Raji (cell line): Measurements from ENCODE around the gene UBA1.

Experiments used
- POLR2A ChIP-seq: IDR thresholded peaks from 2 replicates; pipeline ENCODE4 v1.6.1; 2011; ENCODE audit warnings: low read depth, low read length, control low read depth; ENCODE audit not compliant: insufficient read depth

Gene UBA1

DNA sequence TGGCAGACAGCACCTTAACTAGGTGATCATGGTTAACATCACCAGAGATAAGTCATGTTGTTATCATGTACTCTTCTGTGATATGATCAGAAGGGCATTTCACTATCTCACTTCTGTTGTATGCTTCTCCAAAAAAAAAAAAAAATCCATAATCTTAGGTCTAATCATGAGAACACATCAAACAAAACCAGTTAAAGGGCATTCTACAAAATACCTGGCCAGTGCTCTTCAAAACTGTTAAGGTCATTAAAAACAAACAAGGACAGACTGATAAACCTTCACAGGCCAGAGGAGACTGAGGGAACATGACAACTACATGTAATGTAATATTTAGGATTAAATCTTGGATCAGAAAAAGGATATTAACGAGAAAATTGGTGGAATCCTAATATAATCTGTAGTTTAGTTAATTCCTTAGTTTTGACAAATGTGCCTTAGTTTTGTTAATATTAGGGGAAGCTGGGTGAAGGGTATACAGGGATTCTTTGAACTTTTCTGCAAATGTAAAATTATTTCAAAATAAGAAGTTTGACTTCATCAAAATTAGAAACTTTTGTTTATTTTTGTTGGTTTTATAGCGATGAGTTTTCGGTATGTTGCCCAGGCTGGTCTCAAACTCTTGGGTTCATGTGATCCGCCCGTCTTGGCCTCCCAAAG lies 30.6 kb upstream of the UBA1 start:
- no peak for TF ChIP-seq POLR2A

- TF ChIP-seq POLR2A: no peak
These were observed 29.2 kb upstream of the UBA1 start for GRCh38 chrX:47164420-47164819.

DNA sequence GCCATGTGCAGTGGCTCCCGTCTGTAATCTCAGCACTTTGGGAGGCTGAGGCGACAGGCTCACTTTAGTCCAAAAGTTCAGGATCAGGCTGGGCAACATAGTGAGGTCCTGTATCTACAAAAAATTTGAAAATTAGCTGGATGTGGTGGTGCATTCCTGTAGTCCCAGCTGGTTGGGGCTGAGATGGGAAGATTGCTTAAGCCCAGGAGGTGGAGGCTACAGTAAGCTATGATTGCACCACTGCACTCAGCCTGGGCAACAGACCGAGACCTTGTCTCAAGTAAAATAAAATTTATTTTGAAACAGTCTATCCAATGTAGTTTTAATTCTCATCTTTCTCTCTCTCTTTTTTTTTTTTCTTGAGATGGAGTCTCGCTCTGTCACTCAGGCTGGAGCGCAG lies 27.5 kb upstream of the UBA1 start:
- TF ChIP-seq POLR2A: no peak

DNA sequence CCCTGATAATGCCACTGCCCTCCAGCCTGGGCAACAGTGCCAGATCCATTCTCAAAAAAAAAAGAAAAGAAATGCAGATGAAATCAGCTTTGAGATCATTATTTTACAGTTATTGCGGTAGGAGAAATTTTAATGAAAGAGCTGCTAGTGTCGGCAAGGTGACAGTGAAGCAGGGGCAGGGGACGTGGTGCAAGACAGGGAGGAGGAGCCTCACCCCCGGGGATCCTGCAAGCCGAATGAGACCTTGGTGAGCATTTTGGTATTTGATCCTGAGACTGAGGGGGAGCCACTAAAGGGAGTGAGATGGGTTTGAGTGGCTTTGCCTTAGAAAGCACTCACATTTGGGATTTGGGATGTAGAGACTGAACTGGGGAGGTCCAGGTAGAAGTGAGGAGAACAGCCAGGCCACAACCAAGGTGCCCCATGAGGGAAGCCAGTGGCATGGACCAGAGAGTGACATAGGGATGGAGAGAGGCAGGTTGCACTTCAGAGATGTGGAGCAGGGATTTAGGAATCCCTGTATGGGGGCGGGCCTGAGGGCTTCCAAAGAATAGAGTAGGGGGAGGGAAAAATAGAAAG lies 25.0 kb upstream of the UBA1 start:
- no peak for TF ChIP-seq POLR2A

DNA sequence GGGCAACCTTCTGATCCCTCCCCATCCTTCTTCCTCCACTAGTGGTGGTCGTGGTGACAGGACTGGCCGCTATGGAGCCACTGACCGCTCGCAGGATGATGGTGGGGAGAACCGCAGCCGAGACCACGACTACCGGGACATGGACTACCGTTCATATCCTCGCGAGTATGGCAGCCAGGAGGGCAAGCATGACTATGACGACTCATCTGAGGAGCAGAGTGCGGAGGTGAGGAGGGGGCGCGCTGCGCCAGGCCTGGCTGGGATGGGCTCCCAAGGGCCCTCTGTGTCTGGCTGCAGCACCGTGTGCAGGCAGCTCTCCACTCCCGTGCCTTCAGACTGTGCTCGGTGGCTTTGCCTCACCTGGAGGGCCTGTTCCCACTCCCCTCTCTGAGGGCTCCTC lies 24.4 kb upstream of the UBA1 start:
- no peak for TF ChIP-seq POLR2A

- no peak for TF ChIP-seq POLR2A
These were observed 23.7 kb upstream of the UBA1 start for GRCh38 chrX:47169726-47170515.

- no peak for TF ChIP-seq POLR2A
These were observed 22.6 kb upstream of the UBA1 start for GRCh38 chrX:47170861-47171692.

DNA sequence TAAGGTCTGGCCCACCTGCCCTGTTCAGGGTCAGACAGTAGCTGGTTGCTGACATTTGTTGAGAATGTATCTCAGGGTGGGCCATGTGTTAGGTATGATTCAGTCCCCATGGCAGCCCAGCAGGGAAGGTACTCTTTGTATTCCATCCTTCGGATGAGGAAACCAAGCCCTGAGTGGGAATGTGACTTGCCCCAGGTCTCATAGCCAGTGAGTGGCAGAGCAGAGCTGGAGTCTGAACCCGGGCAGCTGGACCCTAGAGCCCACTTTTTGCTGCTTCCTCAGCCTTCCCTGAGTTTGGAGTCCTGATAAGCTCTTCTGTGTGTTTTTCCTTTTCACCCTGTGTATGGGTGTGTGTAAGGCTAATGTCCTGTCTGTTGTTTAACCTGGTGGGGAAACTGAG lies 21.6 kb upstream of the UBA1 start:
- TF ChIP-seq POLR2A: no peak

GRCh38 chrX:47172549-47172948 lies 21.1 kb upstream of the UBA1 start:
- TF ChIP-seq POLR2A: no peak

DNA sequence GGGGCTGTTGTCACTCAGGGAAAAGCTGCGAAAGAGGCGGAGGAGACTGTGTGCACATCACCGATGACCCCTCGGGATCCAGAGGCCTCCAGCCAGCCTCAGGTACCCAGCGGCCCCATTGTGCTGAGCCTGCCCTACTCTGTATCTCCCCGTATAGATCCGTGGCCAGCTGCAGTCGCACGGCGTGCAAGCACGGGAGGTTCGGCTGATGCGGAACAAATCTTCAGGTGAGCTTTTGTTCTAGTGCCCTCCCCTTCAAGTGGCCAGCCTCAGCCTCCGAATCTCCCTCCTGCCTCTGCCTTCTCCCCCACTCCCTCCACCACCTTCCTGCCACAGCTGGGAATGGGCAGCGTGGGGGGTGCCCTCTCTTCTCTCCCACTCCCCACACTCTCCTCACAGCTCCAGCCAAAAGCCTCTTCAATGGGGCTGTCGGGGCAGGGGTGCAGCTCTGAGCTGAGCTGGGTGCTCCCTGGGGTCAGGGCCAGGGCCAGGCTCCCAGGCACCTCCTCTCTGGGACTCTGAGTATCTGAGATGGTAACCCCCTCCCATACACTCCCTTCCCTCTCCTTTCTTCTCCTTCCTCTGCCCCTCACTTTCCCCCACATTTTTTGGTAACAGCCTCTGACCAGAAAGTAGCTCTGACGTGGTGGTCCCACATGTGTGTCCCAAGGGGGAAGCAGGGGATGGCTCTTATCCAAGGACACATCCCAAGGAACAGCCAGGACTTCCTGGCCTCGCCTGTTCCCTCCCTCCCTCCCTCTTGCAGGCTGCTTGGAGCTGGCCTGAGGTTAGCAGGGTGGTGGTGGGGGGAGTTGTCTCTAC lies 20.4 kb upstream of the UBA1 start:
- TF ChIP-seq POLR2A: no peak

GRCh38 chrX:47174376-47174775 lies 19.3 kb upstream of the UBA1 start:
- no peak for TF ChIP-seq POLR2A

DNA sequence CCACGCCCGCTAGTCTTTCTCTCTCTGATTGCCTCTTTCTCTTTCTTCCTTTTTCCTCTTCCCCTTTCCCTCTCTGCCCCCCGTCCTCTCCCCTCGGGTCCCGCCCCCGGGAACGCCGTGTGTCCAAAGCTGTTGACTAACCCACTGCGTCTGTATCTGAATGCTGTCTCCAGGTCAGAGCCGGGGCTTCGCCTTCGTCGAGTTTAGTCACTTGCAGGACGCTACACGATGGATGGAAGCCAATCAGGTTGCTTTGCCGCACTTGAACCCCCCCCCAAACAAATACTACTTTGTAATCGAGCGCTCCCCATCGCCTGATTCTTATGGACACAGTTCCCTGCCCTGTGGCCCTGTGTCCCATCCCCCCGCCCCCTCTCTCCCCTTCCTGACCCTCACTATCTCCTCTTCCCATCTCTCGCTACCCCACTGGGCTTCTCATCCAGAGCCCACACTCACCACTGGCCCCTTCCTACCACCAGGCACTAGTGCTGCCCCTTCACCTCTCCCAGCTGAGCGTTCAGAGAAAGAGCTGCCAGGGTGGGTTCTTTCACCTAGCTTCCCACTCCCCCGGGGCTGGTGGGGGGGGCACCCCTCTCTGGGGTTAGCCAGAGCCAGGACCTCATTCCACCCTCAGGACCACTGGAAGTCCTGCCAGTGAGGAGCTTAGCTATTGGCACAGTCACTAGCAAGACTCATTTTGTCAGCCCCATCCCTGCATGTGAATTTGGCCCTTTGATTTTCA lies 18.6 kb upstream of the UBA1 start:
- no peak for TF ChIP-seq POLR2A

- no peak for TF ChIP-seq POLR2A
These were observed 18.0 kb upstream of the UBA1 start for GRCh38 chrX:47175588-47175980.

DNA sequence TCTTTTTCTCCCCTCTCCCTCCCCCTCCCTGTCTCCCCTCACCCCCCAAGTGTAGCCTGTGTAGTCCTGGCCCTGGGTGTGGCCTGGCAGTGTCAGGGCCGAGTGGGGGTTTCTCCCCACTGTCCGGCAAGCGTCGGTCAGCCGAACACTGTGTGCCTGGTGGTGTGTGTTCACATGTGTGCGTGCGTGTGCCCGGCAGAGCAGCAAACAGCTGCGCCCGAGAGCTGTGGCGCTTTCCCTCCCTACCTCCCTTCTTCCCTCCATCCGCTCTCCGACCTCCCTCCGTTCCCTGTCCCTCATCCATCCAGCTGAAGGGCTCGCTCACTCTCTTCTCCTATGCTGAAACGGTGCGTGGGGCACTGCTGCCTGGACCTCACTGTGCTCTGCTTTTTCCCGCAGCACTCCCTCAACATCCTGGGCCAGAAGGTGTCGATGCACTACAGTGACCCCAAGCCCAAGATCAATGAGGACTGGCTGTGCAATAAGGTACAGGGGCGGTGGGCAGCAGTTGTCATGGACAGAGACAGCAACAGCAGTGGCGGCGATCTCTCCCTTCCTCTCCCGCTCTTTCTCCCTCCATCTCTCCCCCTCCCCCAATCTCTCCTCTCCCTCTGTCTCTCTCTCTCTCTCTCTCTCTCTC lies 17.4 kb upstream of the UBA1 start:
- no peak for TF ChIP-seq POLR2A

DNA sequence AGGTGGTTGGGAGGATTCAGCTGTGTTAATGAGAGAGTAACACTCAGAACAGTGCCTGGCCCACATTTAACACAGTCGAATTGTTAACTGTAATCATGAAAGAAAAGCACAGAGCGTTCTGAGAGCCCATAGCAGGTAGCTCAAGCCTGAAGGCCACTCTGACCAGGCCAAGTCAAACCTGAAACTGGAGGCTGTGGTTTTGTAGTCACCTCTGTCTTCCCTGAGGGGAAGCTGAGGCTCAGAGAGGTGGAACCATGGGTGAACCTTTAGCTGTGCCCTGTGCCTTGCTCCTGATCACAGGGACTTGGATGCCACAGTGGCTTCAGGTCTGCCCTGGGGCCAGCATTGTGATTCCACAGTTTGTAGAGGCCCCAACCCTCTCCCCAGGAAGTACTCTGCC lies 16.6 kb upstream of the UBA1 start:
- no peak for TF ChIP-seq POLR2A
